H1 (cell line): ENCODE results near the gene SNAPC1. TPM values are rescaled to one million over a fixed set of nuclear protein-coding genes. Genes with fewer than 3 reads are reported as not detected.

ENCODE experiments used
- CTCF ChIA-PET: fragments of 300-600 bp; sonication (Branson Sonifier 250); formaldehyde crosslinking; loops from one replicate; lab custom pipeline; 2021; ENCODE audit not compliant: partially characterized antibody; lab: Charles Lee
- POLR2A ChIA-PET: fragments of 300-600 bp; sonication (Branson Sonifier 250); formaldehyde crosslinking; loops from one replicate; lab custom pipeline; 2021; ENCODE audit warnings: inconsistent platforms; ENCODE audit not compliant: partially characterized antibody; lab: Charles Lee
- DNase-seq, 2 experiments: peaks; one replicate each; pipeline versions ENCODE4 v3.0.0 to v3.0.0-alpha.2; 2010 to 2022; ENCODE audit warnings: low spot score in 2 of 2, low read depth in 1 of 2, mixed read lengths in 1 of 2
- FAIRE-seq: peaks from 2 replicates; lab custom pipeline; 2011; peaks lifted over from hg19 to GRCh38; lab: Jason Lieb, UNC
- H2AFZ ChIP-seq: 2 replicates; pipeline ENCODE4 v1.8.1; 2012; ENCODE audit warnings: low read length, inconsistent platforms
- H2AK5ac ChIP-seq: 2 replicates; pipeline ENCODE4 v1.6.1; 2013; ENCODE audit warnings: low read depth, low read length
- H2BK120ac ChIP-seq: replicated peaks from 2 replicates; pipeline ENCODE3; 2013; ENCODE audit warnings: low read depth, low read length, inconsistent platforms
- H2BK12ac ChIP-seq: 2 replicates; pipeline ENCODE4 v1.6.1; 2013; ENCODE audit warnings: low read depth, low read length
- H2BK15ac ChIP-seq: 2 replicates; pipeline ENCODE4 v1.6.1; 2013; ENCODE audit warnings: low read length
- H2BK20ac ChIP-seq: 2 replicates; pipeline ENCODE4 v1.6.1; 2013; ENCODE audit warnings: low read length
- H2BK5ac ChIP-seq: 2 replicates; pipeline ENCODE4 v1.6.1; 2013; ENCODE audit warnings: low read depth, low read length
- H3K14ac ChIP-seq: 2 replicates; pipeline ENCODE4 v1.6.1; 2013; ENCODE audit warnings: inconsistent platforms; ENCODE audit not compliant: insufficient read length
- H3K18ac ChIP-seq: 2 replicates; pipeline ENCODE4 v1.6.1; 2013; ENCODE audit warnings: low read length; ENCODE audit errors: extremely low read depth
- H3K23ac ChIP-seq: 2 replicates; pipeline ENCODE4 v1.6.1; 2013; ENCODE audit warnings: inconsistent platforms; ENCODE audit not compliant: insufficient read length
- H3K23me2 ChIP-seq: 2 replicates; pipeline ENCODE4 v1.6.1; 2013; ENCODE audit warnings: low read depth, low read length
- H3K27ac ChIP-seq: 2 replicates; pipeline ENCODE4 v1.6.1; 2011; ENCODE audit warnings: low read depth, low read length, inconsistent platforms
- H3K27me3 ChIP-seq, 4 experiments: replicated peaks in 1 of 4; 1 replicate in 1 of 4; 2 replicates in 3 of 4; pipeline versions ENCODE4 v1.6.1 to v1.8.1; 2011 to 2013; ENCODE audit warnings: low read length in 3 of 4, mild to moderate bottlenecking in 3 of 4, inconsistent platforms in 2 of 4, mixed read lengths in 2 of 4, moderate library complexity in 1 of 4; ENCODE audit not compliant: control insufficient read depth in 3 of 4, insufficient read depth in 3 of 4; ENCODE audit errors: extremely low read depth in 1 of 4
- H3K36me3 ChIP-seq, 4 experiments: 2 replicates each; pipeline versions ENCODE4 v1.6.1 to v1.8.1; 2011 to 2013; ENCODE audit warnings: mild to moderate bottlenecking in 4 of 4, low read length in 3 of 4, moderate library complexity in 2 of 4, control low read depth in 1 of 4, inconsistent platforms in 1 of 4; ENCODE audit not compliant: insufficient read depth in 4 of 4, control insufficient read depth in 2 of 4
- H3K4ac ChIP-seq: replicated peaks from 2 replicates; pipeline ENCODE3; 2013; ENCODE audit warnings: low read length, low read depth, mixed read lengths, inconsistent platforms; ENCODE audit not compliant: insufficient read length
- H3K4me1 ChIP-seq, 4 experiments: replicated peaks in 1 of 4; 1 replicate in 1 of 4; 2 replicates in 3 of 4; pipeline versions ENCODE4 v1.6.1 to v1.8.1; 2011 to 2013; ENCODE audit warnings: low read length in 3 of 4, inconsistent platforms in 2 of 4, mixed read lengths in 1 of 4; ENCODE audit not compliant: insufficient read depth in 4 of 4, control insufficient read depth in 3 of 4
- H3K4me2 ChIP-seq, 2 experiments: 2 replicates each; pipeline versions ENCODE4 v1.6.1 to v1.8.1; 2011 to 2013; ENCODE audit warnings: low read depth in 2 of 2, low read length in 2 of 2, control low read depth in 1 of 2, inconsistent platforms in 1 of 2, mild to moderate bottlenecking in 1 of 2; ENCODE audit not compliant: insufficient read depth in 1 of 2
- H3K4me3 ChIP-seq, 4 experiments: fragments of 200-600, 300-600 bp in 1 of 4; sonication (generic), shearing (Covaris generic), sonication (Bioruptor Twin) in 1 of 4; 2 replicates each; pipeline versions ENCODE4 v1.5.1 to v1.8.1; 2011 to 2016; ENCODE audit warnings: low read length in 4 of 4, low read depth in 3 of 4, control low read depth in 2 of 4, inconsistent platforms in 2 of 4, mild to moderate bottlenecking in 2 of 4, mixed read lengths in 1 of 4, moderate library complexity in 1 of 4; ENCODE audit not compliant: insufficient read depth in 2 of 4; ENCODE audit errors: extremely low read depth in 1 of 4
- H3K56ac ChIP-seq: replicated peaks from 2 replicates; pipeline ENCODE3; 2013; ENCODE audit warnings: low read depth, mild to moderate bottlenecking, mixed read lengths, low read length, inconsistent platforms; ENCODE audit not compliant: insufficient read length
- H3K79me1 ChIP-seq: 2 replicates; pipeline ENCODE4 v1.6.1; 2013; ENCODE audit warnings: low read depth, low read length, control low read depth
- H3K79me2 ChIP-seq, 2 experiments: 2 replicates each; pipeline versions ENCODE4 v1.6.1 to v1.8.1; 2012 to 2013; ENCODE audit warnings: low read length in 2 of 2, mild to moderate bottlenecking in 2 of 2, inconsistent platforms in 1 of 2; ENCODE audit not compliant: insufficient read depth in 2 of 2, control insufficient read depth in 1 of 2
- H3K9ac ChIP-seq, 4 experiments: replicated peaks in 1 of 4; 1 replicate in 1 of 4; 2 replicates in 3 of 4; pipeline versions ENCODE4 v1.6.1 to v1.8.1; 2011 to 2013; ENCODE audit warnings: low read depth in 3 of 4, low read length in 3 of 4, control low read depth in 2 of 4, mild to moderate bottlenecking in 2 of 4, moderate library complexity in 2 of 4, inconsistent platforms in 1 of 4; ENCODE audit errors: extremely low read depth in 1 of 4
- H3K9me3 ChIP-seq, 2 experiments: 2 replicates each; pipeline versions ENCODE4 v1.6.1 to v1.8.1; 2012 to 2013; ENCODE audit warnings: mild to moderate bottlenecking in 2 of 2, moderate library complexity in 2 of 2, control low read depth in 1 of 2, inconsistent platforms in 1 of 2, low read depth in 1 of 2, low read length in 1 of 2, mixed read lengths in 1 of 2; ENCODE audit not compliant: insufficient read depth in 2 of 2
- H4K20me1 ChIP-seq, 2 experiments: replicated peaks in 1 of 2; 2 replicates each; pipeline versions ENCODE3 to v1.8.1; 2011 to 2013; ENCODE audit warnings: inconsistent platforms in 2 of 2, low read length in 2 of 2, mild to moderate bottlenecking in 1 of 2; ENCODE audit not compliant: insufficient read depth in 2 of 2, control insufficient read depth in 1 of 2
- H4K5ac ChIP-seq: 2 replicates; pipeline ENCODE4 v1.6.1; 2013; ENCODE audit warnings: low read length, low read depth, mixed read lengths, inconsistent platforms; ENCODE audit not compliant: insufficient read length
- H4K8ac ChIP-seq: 2 replicates; pipeline ENCODE4 v1.8.0; 2013; ENCODE audit warnings: mild to moderate bottlenecking, moderate library complexity, low read length, inconsistent platforms; ENCODE audit not compliant: insufficient read depth; ENCODE audit errors: extremely low read depth
- H4K91ac ChIP-seq: replicated peaks from 2 replicates; pipeline ENCODE3; 2013; ENCODE audit warnings: low read length, mixed read lengths, inconsistent platforms; ENCODE audit not compliant: insufficient read length
- KDM5A ChIP-seq: fragments of 200-600 bp; IDR thresholded peaks from 2 replicates; pipeline ENCODE4 v1.7.1; 2012; ENCODE audit warnings: mild to moderate bottlenecking, low read length, inconsistent platforms, mixed read lengths
- WGBS, 2 experiments: shearing (Covaris generic) in 1 of 2; methylation state at CpG; one replicate each; pipeline versions ENCODE4 v1.1.6 to v1.1.7; 2013 to 2015; ENCODE audit warnings: low lambda C conversion rate in 2 of 2, mixed read lengths in 2 of 2, inconsistent platforms in 1 of 2, low coverage in 1 of 2, missing lambda C conversion rate in 1 of 2; ENCODE audit not compliant: insufficient replicate concordance in 2 of 2, insufficient coverage in 1 of 2, insufficient read length in 1 of 2; ENCODE audit errors: extremely low coverage in 1 of 2, missing lambda C conversion rate in 1 of 2; 5-methylcytosine and 5-hydroxymethylcytosine counted together
- polyA plus RNA-seq, 7 experiments: library from polyadenylated mRNA; depleted of rRNA in 3 of 7; stranded (reverse) in 5 of 7; unstranded in 2 of 7; fragments of >200 nt in 5 of 7; fragments of 200-250 nt in 2 of 7; gene quantifications; 1 replicate in 5 of 7; 2 replicates in 1 of 7; 4 replicates in 1 of 7; pipeline versions ENCODE4 v1.2.1 to v1.2.3, GENCODE V29; 2011 to 2013; ENCODE audit warnings: missing spikeins in 2 of 7, mixed read lengths in 2 of 7
- total RNA-seq: library from RNA; stranded (reverse); fragmentation: NEBNext Ultra II Directional; extraction: Animal tissue kit (Norgen Biotek cat#: 25700); gene quantifications from 2 replicates; pipeline ENCODE4 v1.2.1, GENCODE V29; 2021

SNAPC1 gene
- total and polyA plus RNA-seq, 2 of the 8 experiments (the other 6 are each of a cell fraction or from before 2014, with no cell fraction given): 5.8 to 11.1 TPM

GRCh38 chr14:61726778-61727658 is 35.2 kb upstream of the SNAPC1 start:
- H3K4me3 ChIP-seq: no peak overlapping the region
- H4K20me1 ChIP-seq: peaks cover 3 to 7% of the 10 kb centered on the region in 2 experiments
- no peak overlapping the region for H2BK15ac ChIP-seq
- DNase-seq: no peak
- no peak overlapping the region for H2BK12ac ChIP-seq
- H3K23me2 ChIP-seq: no peaks in the 10 kb centered on the region
- no peak overlapping the region for H2AFZ ChIP-seq
- H3K56ac ChIP-seq: no peak overlapping the region
- no peak overlapping the region for H3K14ac ChIP-seq
- TF ChIP-seq KDM5A: no peak
- ChIA-PET CTCF (interaction anchor here (1.0 kb wide), 1 partner anchor 256 kb away, joined by 3 read pairs; no protein-coding TSS in a partner anchor), POLR2A (no interaction called here)
- no peak for FAIRE-seq
- H3K79me1 ChIP-seq: no peaks in the 10 kb centered on the region
- H2BK20ac ChIP-seq: no peak overlapping the region
- H3K36me3 ChIP-seq: peaks cover 11 to 90% (median 53%) of the 10 kb centered on the region in 4 experiments
- H3K79me2 ChIP-seq: peaks cover 0 to 49% of the 10 kb centered on the region in 2 experiments; a peak in 2 of 4 replicates
- no peak overlapping the region for H3K4ac ChIP-seq
- H3K4me1 ChIP-seq: no peaks in the 10 kb centered on the region
- no peak overlapping the region for H4K91ac ChIP-seq
- H4K8ac ChIP-seq: no peak overlapping the region
- H2BK5ac ChIP-seq: no peak overlapping the region
- 94% methylated on average over 7 of the region's 7 CpGs; no CpG with 5 or more reads in 1 of the 2 experiments for WGBS, 2 experiments
- no peak overlapping the region for H2AK5ac ChIP-seq
- no peak overlapping the region for H3K23ac ChIP-seq
- H3K18ac ChIP-seq: no peak overlapping the region
- no peak overlapping the region for H4K5ac ChIP-seq
- H2BK120ac ChIP-seq: no peak overlapping the region
- no peaks in the 10 kb centered on the region for H3K27me3 ChIP-seq
- H3K27ac ChIP-seq: no peak overlapping the region
- no peak overlapping the region for H3K9ac ChIP-seq
- H3K4me2 ChIP-seq: no peak overlapping the region
- H3K9me3 ChIP-seq: no peaks in the 10 kb centered on the region
